ENCODE data around the gene ITIH4.

ITIH4 gene

GRCh38 chr3:52860424-52860768 is 29.9 kb upstream of the ITIH4 start:
- TF ChIP-seq REST (IDR thresholded peaks at IDR 0.05; ENCODE audit: low read depth) (no peak), TAF1 (IDR thresholded peaks at IDR 0.05; ENCODE audit: low read depth) (no peak), EGR1 (IDR thresholded peaks at IDR 0.05) (no peak)

GRCh38 chr3:52859686-52860423 is 29.4 kb upstream of the ITIH4 start:
- TF ChIP-seq TCF12 (IDR thresholded peaks at IDR 0.05; ENCODE audit: low read depth) (no peak), FOXM1 (IDR thresholded peaks at IDR 0.05; ENCODE audit: borderline replicate concordance, low read depth) (no peak), CEBPB (IDR thresholded peaks at IDR 0.05) (no peak), ZBTB7A (IDR thresholded peaks at IDR 0.05; ENCODE audit: low read depth) (no peak), YY1 (IDR thresholded peaks at IDR 0.05; ENCODE audit: low read depth) (no peak)

- TF ChIP-seq FOXM1 (IDR thresholded peaks at IDR 0.05; ENCODE audit: borderline replicate concordance, low read depth) = no peak
These were observed 27.4 kb upstream of the ITIH4 start for GRCh38 chr3:52857864-52858263.

GRCh38 chr3:52857133-52857532 is 26.7 kb upstream of the ITIH4 start:
- TF ChIP-seq FOXM1 (IDR thresholded peaks at IDR 0.05; ENCODE audit: borderline replicate concordance, low read depth) (no peak), EP300 (IDR thresholded peaks at IDR 0.05; ENCODE audit: borderline replicate concordance) (no peak), YY1 (IDR thresholded peaks at IDR 0.05; ENCODE audit: low read depth) (no peak), RAD21 (IDR thresholded peaks at IDR 0.05; ENCODE audit: low read depth) (no peak), USF1 (IDR thresholded peaks at IDR 0.05) (no peak), MAX (IDR thresholded peaks at IDR 0.05) (no peak), NFIC (IDR thresholded peaks at IDR 0.05) (no peak), TEAD4 (IDR thresholded peaks at IDR 0.05) (no peak)

- TF ChIP-seq TEAD4 (IDR thresholded peaks at IDR 0.05) = no peak
These were observed 26.2 kb upstream of the ITIH4 start for GRCh38 chr3:52856666-52857065.

- TF ChIP-seq REST (IDR thresholded peaks at IDR 0.05; ENCODE audit: low read depth) (peak; percentile 83), NFIC (IDR thresholded peaks at IDR 0.05) (no peak), EGR1 (IDR thresholded peaks at IDR 0.05) (no peak)
These were observed 23.5 kb upstream of the ITIH4 start for GRCh38 chr3:52854013-52854412.

GRCh38 chr3:52852419-52852818 is 21.9 kb upstream of the ITIH4 start:
- TF ChIP-seq CEBPB (IDR thresholded peaks at IDR 0.05) (no peak), YY1 (IDR thresholded peaks at IDR 0.05; ENCODE audit: low read depth) (no peak), TAF1 (IDR thresholded peaks at IDR 0.05; ENCODE audit: low read depth) (no peak), FOXM1 (IDR thresholded peaks at IDR 0.05; ENCODE audit: borderline replicate concordance, low read depth) (no peak)

- TF ChIP-seq RAD21 (IDR thresholded peaks at IDR 0.05; ENCODE audit: low read depth) (peak; percentile 81), TAF1 (IDR thresholded peaks at IDR 0.05; ENCODE audit: low read depth) (no peak)
These were observed 20.9 kb upstream of the ITIH4 start for GRCh38 chr3:52851348-52851747.

- TF ChIP-seq NFIC (IDR thresholded peaks at IDR 0.05) = no peak
- TF ChIP-seq RAD21 (IDR thresholded peaks at IDR 0.05; ENCODE audit: low read depth) = no peak
- no peak for TF ChIP-seq CREB1 (IDR thresholded peaks at IDR 0.05; ENCODE audit: low read depth)
- no peak for TF ChIP-seq ZBTB7A (IDR thresholded peaks at IDR 0.05; ENCODE audit: low read depth)
- no peak for TF ChIP-seq TAF1 (IDR thresholded peaks at IDR 0.05; ENCODE audit: low read depth)
- no peak for TF ChIP-seq EGR1 (IDR thresholded peaks at IDR 0.05)
- no peak for TF ChIP-seq MAX (IDR thresholded peaks at IDR 0.05)
- no peak for TF ChIP-seq TEAD4 (IDR thresholded peaks at IDR 0.05)
- no peak for TF ChIP-seq TCF12 (IDR thresholded peaks at IDR 0.05; ENCODE audit: low read depth)
- no peak for TF ChIP-seq USF1 (IDR thresholded peaks at IDR 0.05)
- TF ChIP-seq YY1 (IDR thresholded peaks at IDR 0.05; ENCODE audit: low read depth) = no peak
These were observed 19.2 kb upstream of the ITIH4 start for GRCh38 chr3:52849656-52850055.

Measured in Ishikawa (cell line).